ENCODE measurements around the gene RRP36. TPM values are rescaled to one million over a fixed set of nuclear protein-coding genes. Genes with fewer than 3 reads are reported as not detected.
A peak's percentile ranks its signal among the peaks of the same experiment; 100 is the strongest.

Gene RRP36
- polyA plus RNA-seq, 1 donor from 2014 or later: 79.2 TPM

DNA sequence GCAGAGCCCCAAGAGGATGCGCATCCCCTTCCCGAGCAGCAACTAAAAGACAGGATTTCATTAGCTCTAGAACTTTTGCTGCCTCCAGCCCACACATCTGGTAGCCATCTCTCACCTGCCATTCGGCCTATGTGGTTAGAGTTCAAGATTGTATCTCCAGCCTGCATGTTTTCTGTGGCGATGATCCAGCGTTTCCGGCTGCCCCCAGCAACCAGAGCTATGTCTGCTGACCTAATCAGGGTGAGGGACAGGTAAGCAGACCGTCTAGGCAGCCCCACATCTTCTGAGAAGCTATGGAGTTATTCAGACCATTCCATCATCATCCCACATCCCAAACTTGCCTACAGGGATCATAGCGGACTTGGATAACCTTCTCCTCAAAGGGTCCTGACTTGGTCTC is 34.5 kb downstream of the RRP36 start:
- Histone ChIP-seq H3K27ac (ENCODE audit: low read length) (no peak overlapping the region), H3F3A (ENCODE audit: insufficient read depth, low read length, poor library complexity, severe bottlenecking) (no peaks in the 10 kb centered on the region), H3K4me3 (ENCODE audit: low read length) (no peak overlapping the region), H3K27me3 (ENCODE audit: insufficient read depth, low read depth, low read length) (no peaks in the 10 kb centered on the region), H3K4me2 (ENCODE audit: low read length) (no peak overlapping the region), H2AFZ (ENCODE audit: low read depth, low read length) (no peak overlapping the region), H3K36me3 (ENCODE audit: insufficient read depth, low read length) (no peaks in the 10 kb centered on the region), H3K9me3 (ENCODE audit: low read length) (no peaks in the 10 kb centered on the region), H4K20me1 (ENCODE audit: insufficient read depth) (no peaks in the 10 kb centered on the region), H3K9me2 (ENCODE audit: insufficient read depth, low read length) (no peaks in the 10 kb centered on the region), H3K9ac (ENCODE audit: low read length) (no peak overlapping the region), H3K79me2 (replicated peaks; ENCODE audit: insufficient read depth, low read length) (peaks cover 10% of the 10 kb centered on the region)
- no peak for TF ChIP-seq MXI1 (conservative IDR thresholded peaks at IDR 0.05; ENCODE audit: poor library complexity, severe bottlenecking)
- no peak for TF ChIP-seq EP300 (conservative IDR thresholded peaks at IDR 0.05; ENCODE audit: poor library complexity, severe bottlenecking)
- TF ChIP-seq CTCF (IDR thresholded peaks at IDR 0.05; ENCODE audit: poor library complexity, severe bottlenecking): no peak

DNA sequence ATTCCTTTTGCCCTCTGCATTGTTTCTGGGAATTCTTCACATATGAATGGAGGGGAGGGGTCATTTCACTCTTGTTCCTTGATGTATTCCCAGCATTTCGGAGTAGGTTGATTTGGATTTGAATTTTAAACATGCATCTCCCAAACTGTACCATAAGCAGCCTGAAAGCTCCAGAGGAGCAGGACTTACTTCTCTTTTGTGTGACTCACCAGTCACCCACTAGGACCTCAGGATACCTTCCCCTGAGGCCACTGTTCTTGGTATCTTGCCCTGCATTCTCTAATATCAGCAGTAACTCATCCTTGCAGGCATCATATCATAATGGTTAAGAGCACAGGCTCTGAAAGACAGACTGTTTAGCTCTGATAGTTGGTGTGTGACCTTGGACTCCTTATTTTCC is 37.1 kb downstream of the RRP36 start:
- Histone ChIP-seq H3K36me3 (ENCODE audit: insufficient read depth, low read length) (no peaks in the 10 kb centered on the region), H3K9ac (ENCODE audit: low read length) (peak overlapping the region; percentile 86), H3K9me2 (ENCODE audit: insufficient read depth, low read length) (no peaks in the 10 kb centered on the region), H3K4me3 (ENCODE audit: low read length) (peak overlapping the region; percentile 84), H4K20me1 (ENCODE audit: insufficient read depth) (no peaks in the 10 kb centered on the region), H3K79me2 (replicated peaks; ENCODE audit: insufficient read depth, low read length) (peaks cover 11% of the 10 kb centered on the region), H3K9me3 (ENCODE audit: low read length) (no peaks in the 10 kb centered on the region), H3K27ac (ENCODE audit: low read length) (no peak overlapping the region), H3F3A (ENCODE audit: insufficient read depth, low read length, poor library complexity, severe bottlenecking) (no peaks in the 10 kb centered on the region), H3K27me3 (ENCODE audit: insufficient read depth, low read depth, low read length) (no peaks in the 10 kb centered on the region), H2AFZ (ENCODE audit: low read depth, low read length) (no peak overlapping the region), H3K4me2 (ENCODE audit: low read length) (peak overlapping the region; percentile 89)
- no peak for TF ChIP-seq TAF1 (IDR thresholded peaks at IDR 0.05; ENCODE audit: low read depth)
- TF ChIP-seq RAD21 (conservative IDR thresholded peaks at IDR 0.05): no peak
- TF ChIP-seq SMC3 (conservative IDR thresholded peaks at IDR 0.05; ENCODE audit: poor library complexity): no peak
- TF ChIP-seq EP300 (conservative IDR thresholded peaks at IDR 0.05; ENCODE audit: poor library complexity, severe bottlenecking): no peak
- no peak for TF ChIP-seq POLR2AphosphoS5 (IDR thresholded peaks at IDR 0.05)
- TF ChIP-seq CTCF (IDR thresholded peaks at IDR 0.05; ENCODE audit: poor library complexity, severe bottlenecking): no peak
- no peak for TF ChIP-seq MXI1 (conservative IDR thresholded peaks at IDR 0.05; ENCODE audit: poor library complexity, severe bottlenecking)
- TF ChIP-seq, protein P1, sequence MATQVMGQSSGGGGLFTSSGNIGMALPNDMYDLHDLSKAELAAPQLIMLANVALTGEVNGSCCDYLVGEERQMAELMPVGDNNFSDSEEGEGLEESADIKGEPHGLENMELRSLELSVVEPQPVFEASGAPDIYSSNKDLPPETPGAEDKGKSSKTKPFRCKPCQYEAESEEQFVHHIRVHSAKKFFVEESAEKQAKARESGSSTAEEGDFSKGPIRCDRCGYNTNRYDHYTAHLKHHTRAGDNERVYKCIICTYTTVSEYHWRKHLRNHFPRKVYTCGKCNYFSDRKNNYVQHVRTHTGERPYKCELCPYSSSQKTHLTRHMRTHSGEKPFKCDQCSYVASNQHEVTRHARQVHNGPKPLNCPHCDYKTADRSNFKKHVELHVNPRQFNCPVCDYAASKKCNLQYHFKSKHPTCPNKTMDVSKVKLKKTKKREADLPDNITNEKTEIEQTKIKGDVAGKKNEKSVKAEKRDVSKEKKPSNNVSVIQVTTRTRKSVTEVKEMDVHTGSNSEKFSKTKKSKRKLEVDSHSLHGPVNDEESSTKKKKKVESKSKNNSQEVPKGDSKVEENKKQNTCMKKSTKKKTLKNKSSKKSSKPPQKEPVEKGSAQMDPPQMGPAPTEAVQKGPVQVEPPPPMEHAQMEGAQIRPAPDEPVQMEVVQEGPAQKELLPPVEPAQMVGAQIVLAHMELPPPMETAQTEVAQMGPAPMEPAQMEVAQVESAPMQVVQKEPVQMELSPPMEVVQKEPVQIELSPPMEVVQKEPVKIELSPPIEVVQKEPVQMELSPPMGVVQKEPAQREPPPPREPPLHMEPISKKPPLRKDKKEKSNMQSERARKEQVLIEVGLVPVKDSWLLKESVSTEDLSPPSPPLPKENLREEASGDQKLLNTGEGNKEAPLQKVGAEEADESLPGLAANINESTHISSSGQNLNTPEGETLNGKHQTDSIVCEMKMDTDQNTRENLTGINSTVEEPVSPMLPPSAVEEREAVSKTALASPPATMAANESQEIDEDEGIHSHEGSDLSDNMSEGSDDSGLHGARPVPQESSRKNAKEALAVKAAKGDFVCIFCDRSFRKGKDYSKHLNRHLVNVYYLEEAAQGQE (IDR thresholded peaks at IDR 0.05; ENCODE audit: borderline replicate concordance): no peak
- no peak for TF ChIP-seq EZH2 (IDR thresholded peaks at IDR 0.05; ENCODE audit: borderline replicate concordance, insufficient read depth, low read length, poor library complexity, severe bottlenecking)

Measured in neural cell (in vitro differentiated cells).